Spleen (tissue), 11 donors: ENCODE results near the gene ZNF264. TPM values are rescaled to one million over a fixed set of nuclear protein-coding genes. Genes with fewer than 3 reads are reported as not detected.

Experiments used
- DNase-seq: peaks from one replicate; pipeline ENCODE4 v3.0.0-alpha.2; 2020
- H3K27ac ChIP-seq, 8 donors: fragments of 200-600 bp; sonication (generic) in 7 of 8; 1 replicate in 4 of 8; 2 replicates in 4 of 8; pipeline versions ENCODE4 v1.5.0 to v1.8.0; 2016 to 2021; ENCODE audit warnings: inconsistent platforms in 4 of 8, mild to moderate bottlenecking in 4 of 8, moderate library complexity in 1 of 8
- H3K27me3 ChIP-seq, 7 donors: fragments of 200-600 bp; sonication (generic) in 6 of 7; replicated peaks in 1 of 7; 1 replicate in 4 of 7; 2 replicates in 3 of 7; pipeline versions ENCODE4 v1.5.0 to v1.8.0; 2016 to 2021; ENCODE audit warnings: inconsistent platforms in 3 of 7, mild to moderate bottlenecking in 1 of 7
- H3K36me3 ChIP-seq, 6 donors: fragments of 200-600 bp; sonication (generic) in 5 of 6; 1 replicate in 4 of 6; 2 replicates in 2 of 6; pipeline versions ENCODE4 v1.5.0 to v1.8.0; 2016 to 2021; ENCODE audit warnings: inconsistent platforms in 2 of 6
- H3K4me1 ChIP-seq, 6 donors: fragments of 200-600 bp; sonication (generic) in 5 of 6; 1 replicate in 3 of 6; 2 replicates in 3 of 6; pipeline versions ENCODE4 v1.5.0 to v1.8.0; 2016 to 2021; ENCODE audit warnings: inconsistent platforms in 3 of 6
- H3K4me3 ChIP-seq, 8 donors: fragments of 200-600 bp; sonication (generic) in 7 of 8; 1 replicate in 4 of 8; 2 replicates in 4 of 8; pipeline versions ENCODE4 v1.5.0 to v1.8.0; 2016 to 2021; ENCODE audit warnings: inconsistent platforms in 4 of 8, mild to moderate bottlenecking in 4 of 8, moderate library complexity in 2 of 8
- H3K9me3 ChIP-seq, 8 donors: fragments of 200-600 bp; sonication (generic) in 7 of 8; 1 replicate in 4 of 8; 2 replicates in 4 of 8; pipeline versions ENCODE4 v1.5.0 to v1.8.0; 2016 to 2021; ENCODE audit warnings: inconsistent platforms in 4 of 8
- POLR2A ChIP-seq, 3 donors: fragments of 450-650 bp; IDR thresholded peaks; one replicate each; pipeline ENCODE4 v1.5.1; 2017; ENCODE audit warnings: antibody characterized with exemption in 3 of 3, mild to moderate bottlenecking in 1 of 3
- POLR2AphosphoS5 ChIP-seq, 3 donors: sonication (generic); formaldehyde crosslinking; IDR thresholded peaks; one replicate each; pipeline ENCODE4 v1.5.1; 2017; ENCODE audit warnings: antibody characterized with exemption in 3 of 3
- WGBS, 5 donors: extraction: QIAGEN DNeasy Blood & Tissue Kit in 3 of 5; methylation state at CpG; one replicate each; pipeline versions ENCODE4 v1.1.5 to v1.1.7; 2013 to 2018; 5-methylcytosine and 5-hydroxymethylcytosine counted together
- intact Hi-C: fragments of 100-400 bp; cut with DNase I; formaldehyde crosslinking; loops from one replicate; pipeline ENCODE4 v1.15.0; 2023; ENCODE audit warnings: low total_unique reads
- polyA plus RNA-seq, 3 donors: library from polyadenylated mRNA; stranded (reverse); fragments of 200-250 nt; gene quantifications; one replicate each; pipeline ENCODE4 v1.2.1, GENCODE V29; 2013
- total RNA-seq, 7 donors: library from RNA; depleted of rRNA in 3 of 7; stranded (reverse); fragments of >200 nt in 3 of 7; fragmentation: NEBNext Ultra II Directional in 4 of 7; extraction: Animal tissue kit (Norgen Biotek cat#: 25700) in 4 of 7; gene quantifications; one replicate each; pipeline versions ENCODE4 v1.1.0 to v1.2.1, GENCODE V29; 2016 to 2021
- TF ChIP-seq, protein P1 (sequence below), 11 experiments: fragments of 200-600 bp in 7 of 11; fragments of 450-650 bp in 4 of 11; sonication (generic) in 4 of 11; IDR thresholded peaks in 8 of 11; conservative IDR thresholded peaks in 3 of 11; 1 replicate in 7 of 11; 2 replicates in 4 of 11; pipeline versions ENCODE4 v1.4.0 to v1.8.0; 2016 to 2021; ENCODE audit warnings: antibody characterized with exemption in 11 of 11, inconsistent platforms in 4 of 11, mild to moderate bottlenecking in 1 of 11
- donor health status: healthy with polysubstance abuse.
- donor health status: DM: no; HTN: no; CAD: no; lungs with moderate emphysema.
- donor health status: DM: no; HTN: no; CAD: no.
- donor health status: Bipolar disorder and iron deficiency.
- donor health status: healthy.
- donor health status: DM: no; HTN: no; CAD: no.
- donor health status: DM: yes; HTN: yes; CAD: no.

ZNF264 gene
- total and polyA plus RNA-seq, 10 donors: 3.8 to 68.9 (median 54.3) TPM

DNA sequence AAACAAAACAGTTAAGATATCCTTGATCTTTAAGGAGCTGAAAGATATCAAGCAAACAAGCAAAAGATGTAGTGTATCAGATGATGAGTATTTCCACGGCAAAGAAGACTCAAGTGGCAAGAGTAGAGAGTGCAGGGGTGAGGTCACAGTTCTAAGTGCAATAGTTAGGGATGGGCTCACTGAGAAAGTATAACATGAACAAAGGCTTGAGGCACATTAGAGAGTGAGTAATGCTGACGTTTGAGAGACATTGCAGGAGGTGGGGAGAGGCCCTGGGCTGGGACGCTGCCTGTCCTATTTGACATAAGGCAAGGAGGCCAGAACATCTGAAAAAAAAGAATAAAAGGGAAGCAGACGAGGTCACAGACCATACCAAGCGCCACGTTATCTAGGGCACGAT is 25.5 kb upstream of the ZNF264 start:
- H3K36me3 ChIP-seq: no peaks in the 10 kb centered on the region
- intact Hi-C loops: no loop called here
- peaks cover 0 to 26% (median 4%) of the 10 kb centered on the region in 8 donors for H3K9me3 ChIP-seq
- no peak for DNase-seq
- no peaks in the 10 kb centered on the region for H3K27me3 ChIP-seq
- 60 to 77% (median 72%) methylated on average over 7 of the region's 7 CpGs for WGBS, 5 donors
- no peak overlapping the region for H3K4me3 ChIP-seq
- no peak overlapping the region for H3K27ac ChIP-seq
- TF ChIP-seq POLR2A (IDR thresholded peaks at IDR 0.05): no peak
- TF ChIP-seq, protein P1, sequence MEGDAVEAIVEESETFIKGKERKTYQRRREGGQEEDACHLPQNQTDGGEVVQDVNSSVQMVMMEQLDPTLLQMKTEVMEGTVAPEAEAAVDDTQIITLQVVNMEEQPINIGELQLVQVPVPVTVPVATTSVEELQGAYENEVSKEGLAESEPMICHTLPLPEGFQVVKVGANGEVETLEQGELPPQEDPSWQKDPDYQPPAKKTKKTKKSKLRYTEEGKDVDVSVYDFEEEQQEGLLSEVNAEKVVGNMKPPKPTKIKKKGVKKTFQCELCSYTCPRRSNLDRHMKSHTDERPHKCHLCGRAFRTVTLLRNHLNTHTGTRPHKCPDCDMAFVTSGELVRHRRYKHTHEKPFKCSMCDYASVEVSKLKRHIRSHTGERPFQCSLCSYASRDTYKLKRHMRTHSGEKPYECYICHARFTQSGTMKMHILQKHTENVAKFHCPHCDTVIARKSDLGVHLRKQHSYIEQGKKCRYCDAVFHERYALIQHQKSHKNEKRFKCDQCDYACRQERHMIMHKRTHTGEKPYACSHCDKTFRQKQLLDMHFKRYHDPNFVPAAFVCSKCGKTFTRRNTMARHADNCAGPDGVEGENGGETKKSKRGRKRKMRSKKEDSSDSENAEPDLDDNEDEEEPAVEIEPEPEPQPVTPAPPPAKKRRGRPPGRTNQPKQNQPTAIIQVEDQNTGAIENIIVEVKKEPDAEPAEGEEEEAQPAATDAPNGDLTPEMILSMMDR (IDR thresholded peaks at IDR 0.05 in 8 of 11, conservative IDR thresholded peaks at IDR 0.05 in 3 of 11): no peak
- no peak for TF ChIP-seq POLR2AphosphoS5 (IDR thresholded peaks at IDR 0.05)
- H3K4me1 ChIP-seq: no peaks in the 10 kb centered on the region

- no peak for DNase-seq
- H3K36me3 ChIP-seq: no peaks in the 10 kb centered on the region
- H3K9me3 ChIP-seq: peaks cover 0 to 20% (median under 1%) of the 10 kb centered on the region in 8 donors
- no peaks in the 10 kb centered on the region for H3K27me3 ChIP-seq
- intact Hi-C loops: no loop called here
- H3K4me1 ChIP-seq: peaks cover 0 to 8% (median 2%) of the 10 kb centered on the region in 6 donors
- no peak within 1 kb of the TSS for H3K4me3 ChIP-seq
- 84 to 88% (median 88%) methylated on average over 6 of the region's 6 CpGs for WGBS, 5 donors
- no peak for TF ChIP-seq POLR2A (IDR thresholded peaks at IDR 0.05)
- TF ChIP-seq, protein P1 (IDR thresholded peaks at IDR 0.05 in 8 of 11, conservative IDR thresholded peaks at IDR 0.05 in 3 of 11): no peak
- TF ChIP-seq POLR2AphosphoS5 (IDR thresholded peaks at IDR 0.05): no peak
- no peak within 1 kb of the TSS for H3K27ac ChIP-seq
Observed at GRCh38 chr19:57167385-57167784, 23.9 kb upstream of the ZNF264 start, which contains the start of gene DUXA. TSS of gene DUXA (minus strand) at chr19:57167485. CDS start at chr19:57167443, 42 bp downstream.

- peaks cover 0 to 53% (median 6%) of the 10 kb centered on the region in 8 donors for H3K9me3 ChIP-seq
- H3K27ac ChIP-seq: peak overlapping the region in 6 of 8 donors; percentile 34 to 66 (median 60)
- peak; percentile 77 for DNase-seq
- H3K4me3 ChIP-seq: peak overlapping the region in 7 of 8 donors; percentile 11 to 73 (median 39)
- TF ChIP-seq, protein P1 (IDR thresholded peaks at IDR 0.05 in 8 of 11, conservative IDR thresholded peaks at IDR 0.05 in 3 of 11): no peak
- TF ChIP-seq POLR2AphosphoS5 (IDR thresholded peaks at IDR 0.05): no peak
- TF ChIP-seq POLR2A (IDR thresholded peaks at IDR 0.05): no peak
- no peaks in the 10 kb centered on the region for H3K27me3 ChIP-seq
- intact Hi-C loops: no loop called here
- H3K36me3 ChIP-seq: no peaks in the 10 kb centered on the region
- peaks cover 0 to 17% (median 4%) of the 10 kb centered on the region in 6 donors for H3K4me1 ChIP-seq
- 2 to 13% (median 5%) methylated on average over 8 to 38 of the region's 42 CpGs for WGBS, 5 donors
Observed at GRCh38 chr19:57171551-57172081, 19.7 kb upstream of the ZNF264 start.

- H3K4me1 ChIP-seq: peaks cover 14 to 35% (median 29%) of the 10 kb centered on the region in 6 donors
- whole genome bisulfite sequencing, 5 donors: 64 to 76% (median 74%) methylated on average over 3 of the region's 3 CpGs
- H3K27me3 ChIP-seq: peaks cover 0 to 15% (median 0%) of the 10 kb centered on the region in 7 donors
- peaks cover 0 to 28% (median 19%) of the 10 kb centered on the region in 6 donors for H3K36me3 ChIP-seq
- no peak overlapping the region for H3K27ac ChIP-seq
- intact Hi-C loops: no loop called here
- TF ChIP-seq, protein P1 (IDR thresholded peaks at IDR 0.05 in 8 of 11, conservative IDR thresholded peaks at IDR 0.05 in 3 of 11): no peak
- TF ChIP-seq POLR2A (IDR thresholded peaks at IDR 0.05) (no peak), POLR2AphosphoS5 (IDR thresholded peaks at IDR 0.05) (no peak)
- H3K9me3 ChIP-seq: peaks cover 0 to 56% (median 26%) of the 10 kb centered on the region in 8 donors
- peak overlapping the region in 1 of 8 donors; percentile 96 for H3K4me3 ChIP-seq
- DNase-seq: no peak
Observed at GRCh38 chr19:57190301-57190700, 999 bp upstream of the ZNF264 start.
